Superior temporal gyrus (tissue), 1 donor: ENCODE results near the gene SYNJ1.
A peak's percentile ranks its signal among the peaks of the same experiment; 100 is the strongest.
"Not testable (repeated sequence)": the region's sequence is repeated elsewhere in the genome, so short reads cannot be mapped to it uniquely, and the experiment has no call there.

ENCODE experiments used
- DNase-seq: peaks from one replicate; pipeline ENCODE4 v3.0.0-alpha.2; 2016; ENCODE audit errors: extremely low spot score

The SYNJ1 gene

GRCh38 chr21:32612075-32612998 lies 115.5 kb downstream of the SYNJ1 start, which contains the start of gene CFAP298:
CFAP298 (minus strand) TSS chr21:32612377; CDS start chr21:32612243, 134 bp downstream.
- peak; percentile 95 for DNase-seq

DNA sequence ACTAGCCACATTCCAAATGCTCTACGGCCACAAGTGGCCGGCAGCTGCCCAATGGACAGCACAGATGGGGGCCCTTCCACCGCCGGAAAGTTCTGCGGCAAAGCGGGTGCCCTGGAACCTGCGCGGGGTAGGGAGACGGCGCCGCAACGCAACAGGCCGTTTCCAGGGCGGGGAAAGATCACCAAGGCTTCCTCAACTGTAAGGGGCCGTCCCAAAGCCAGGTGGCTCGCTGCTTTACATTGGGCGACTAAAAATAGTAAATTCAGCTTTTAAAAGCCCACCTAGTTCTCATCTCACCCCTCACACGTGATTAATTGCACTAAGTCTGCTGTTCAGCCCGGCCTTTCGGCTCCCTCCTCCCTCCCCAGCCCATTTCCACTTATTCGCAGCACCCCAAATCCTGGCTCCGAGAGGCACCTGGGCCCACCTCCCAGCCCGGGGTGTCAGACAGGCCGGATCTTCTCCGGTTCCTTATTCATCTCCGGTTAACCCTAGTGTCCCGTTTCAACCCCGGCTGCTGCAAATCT lies 116.3 kb downstream of the SYNJ1 start:
- no peak for DNase-seq

GRCh38 chr21:32610940-32611339 lies 116.9 kb downstream of the SYNJ1 start:
- not testable (repeated sequence) for DNase-seq

DNA sequence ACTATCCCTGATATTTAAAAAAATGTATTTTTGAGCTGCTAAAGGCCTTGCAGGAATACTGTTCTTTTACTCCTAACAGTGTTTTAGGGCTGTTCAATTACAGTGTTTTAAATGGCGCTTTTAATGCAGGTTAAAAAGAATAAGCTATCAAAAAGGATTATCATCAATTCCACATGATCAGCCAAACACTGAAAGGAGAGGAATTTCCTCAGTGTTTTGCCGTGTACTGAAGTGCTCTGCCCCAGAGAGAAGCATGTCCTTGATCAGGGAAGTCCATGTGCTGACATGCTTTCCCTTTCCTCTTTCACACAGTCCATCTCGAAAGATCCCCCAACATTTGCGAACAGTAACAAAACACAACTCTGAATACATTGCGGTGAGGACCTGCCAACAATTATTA lies 119.0 kb downstream of the SYNJ1 start:
- no peak for DNase-seq

DNA sequence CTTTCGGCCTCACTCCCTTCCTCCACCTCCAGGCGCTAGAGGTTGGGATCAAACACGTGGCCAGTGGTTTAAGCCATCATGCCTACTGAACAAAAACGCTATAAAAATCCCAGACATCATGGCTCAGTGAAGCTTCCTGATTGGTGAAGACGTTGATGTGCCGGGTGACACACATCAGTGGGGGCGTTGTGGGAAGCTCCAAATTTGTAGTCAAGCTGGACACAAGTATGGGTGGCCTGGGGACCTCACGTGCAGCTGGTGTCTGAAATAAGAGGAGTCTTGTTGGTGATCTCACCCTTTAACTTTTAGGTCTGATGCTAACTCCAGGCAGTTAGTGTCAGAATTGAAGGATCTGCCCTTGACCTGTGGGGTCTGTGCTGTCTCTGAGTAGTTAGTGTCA lies 122.3 kb downstream of the SYNJ1 start:
- DNase-seq = no peak

- DNase-seq = no peak
Observed at GRCh38 chr21:32604464-32604863, 123.3 kb downstream of the SYNJ1 start.

GRCh38 chr21:32603131-32603530 lies 124.7 kb downstream of the SYNJ1 start:
- DNase-seq = no peak

DNA sequence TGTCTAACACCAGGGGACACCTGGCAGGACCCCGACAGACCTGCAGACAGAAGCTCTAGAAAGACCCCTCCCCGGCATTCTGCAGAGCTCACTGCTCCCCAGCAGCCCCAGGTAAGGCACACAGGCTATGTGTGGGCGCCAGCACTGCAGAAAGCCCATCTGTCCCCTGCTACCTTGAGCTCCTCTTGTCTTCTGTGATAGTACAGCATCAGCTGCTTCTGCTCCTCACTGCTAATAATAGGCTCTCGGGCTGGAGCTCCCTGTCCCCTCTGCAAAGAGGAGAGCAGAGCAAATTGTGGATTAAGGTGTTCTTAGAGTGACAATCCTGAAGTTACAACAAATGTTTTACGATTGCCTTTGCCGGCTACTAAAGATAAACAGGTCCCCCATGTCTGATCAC lies 125.7 kb downstream of the SYNJ1 start:
- DNase-seq = no peak

DNA sequence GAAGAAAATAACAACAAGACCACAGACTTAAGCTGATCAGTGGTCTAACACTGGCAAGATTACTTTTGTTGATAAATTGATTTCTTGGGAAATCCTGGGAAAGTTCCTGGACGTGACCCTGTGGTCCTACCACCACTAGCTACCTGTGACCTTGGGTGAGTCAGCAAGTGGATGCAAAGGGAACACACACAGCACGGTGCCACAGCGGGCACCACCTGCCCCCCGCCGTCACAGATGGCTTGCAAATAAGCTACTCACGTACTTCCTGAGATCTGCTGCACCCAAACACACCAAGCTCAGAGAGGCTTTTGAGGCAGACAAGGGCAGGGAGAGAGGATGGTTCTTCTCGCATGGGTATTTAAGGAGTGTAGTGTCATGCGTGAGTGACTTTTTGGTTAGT lies 128.3 kb downstream of the SYNJ1 start:
- DNase-seq = no peak

GRCh38 chr21:32599091-32599490 lies 128.7 kb downstream of the SYNJ1 start:
- no peak for DNase-seq

DNA sequence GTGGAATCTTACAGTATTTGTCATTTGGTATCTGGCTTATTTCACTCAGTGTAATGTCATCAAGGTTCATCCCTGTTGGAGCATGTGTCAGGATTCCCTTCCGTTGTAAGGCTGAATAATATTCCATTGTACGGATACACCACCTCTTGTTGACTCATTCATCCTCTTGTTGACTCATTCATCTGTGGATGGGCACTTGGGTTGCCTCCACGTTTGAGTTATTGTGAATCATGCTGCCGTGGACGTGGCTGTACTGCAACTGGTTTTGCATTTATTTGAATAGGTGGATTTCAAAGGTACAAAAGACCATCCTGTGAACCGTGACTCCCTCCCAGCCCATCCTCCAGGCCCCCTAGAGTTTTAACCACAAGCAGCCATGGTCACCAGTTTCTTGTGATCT lies 130.6 kb downstream of the SYNJ1 start:
- no peak for DNase-seq

DNA sequence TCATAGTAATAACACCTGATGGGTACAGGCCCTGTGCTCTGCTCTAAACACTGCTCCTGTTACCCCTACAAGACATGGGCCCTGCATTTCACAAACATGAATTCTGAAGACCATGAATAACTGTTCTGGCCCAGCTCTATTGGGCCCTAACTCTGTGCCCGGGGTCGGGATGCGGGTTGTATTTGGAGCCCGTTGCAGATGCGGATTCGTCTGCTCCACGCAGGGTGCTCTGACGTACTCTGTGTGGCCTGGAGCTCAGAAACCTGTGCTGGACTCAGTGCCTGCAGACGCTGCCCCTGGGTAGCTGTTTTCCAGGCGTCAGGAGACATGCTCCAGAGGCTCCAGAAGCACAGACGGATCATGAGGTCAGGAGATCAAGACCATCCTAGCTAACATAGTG lies 132.4 kb downstream of the SYNJ1 start:
- no peak for DNase-seq

GRCh38 chr21:32593690-32594089 lies 134.1 kb downstream of the SYNJ1 start:
- no peak for DNase-seq

DNA sequence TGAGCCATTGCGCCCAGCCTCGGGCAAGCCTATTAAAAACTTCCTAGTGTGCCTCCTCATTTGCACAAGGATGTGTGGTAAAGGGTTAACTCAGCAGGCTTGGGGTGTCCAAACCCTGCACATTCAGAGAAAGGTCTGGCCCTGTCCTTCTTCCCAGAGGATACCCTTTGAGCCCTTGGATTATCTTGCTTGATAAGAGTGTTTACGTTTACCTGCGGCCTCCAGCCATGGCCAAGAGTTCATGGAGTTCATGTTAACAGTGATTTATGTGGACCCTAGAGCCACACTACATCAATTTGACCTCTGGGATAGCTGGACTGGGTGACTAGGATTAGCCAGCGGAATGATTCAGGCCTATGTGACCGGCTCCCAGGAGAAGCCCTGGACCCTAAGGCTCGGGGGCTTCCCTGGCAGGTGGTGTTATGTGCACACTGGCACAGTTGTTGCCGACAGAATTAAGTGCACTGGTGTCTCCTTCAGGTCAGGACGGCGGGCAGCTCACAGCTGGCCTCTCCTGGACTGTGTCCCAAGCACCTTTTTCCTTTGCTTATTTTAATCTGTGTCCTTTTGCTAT lies 134.8 kb downstream of the SYNJ1 start:
- DNase-seq = no peak

DNA sequence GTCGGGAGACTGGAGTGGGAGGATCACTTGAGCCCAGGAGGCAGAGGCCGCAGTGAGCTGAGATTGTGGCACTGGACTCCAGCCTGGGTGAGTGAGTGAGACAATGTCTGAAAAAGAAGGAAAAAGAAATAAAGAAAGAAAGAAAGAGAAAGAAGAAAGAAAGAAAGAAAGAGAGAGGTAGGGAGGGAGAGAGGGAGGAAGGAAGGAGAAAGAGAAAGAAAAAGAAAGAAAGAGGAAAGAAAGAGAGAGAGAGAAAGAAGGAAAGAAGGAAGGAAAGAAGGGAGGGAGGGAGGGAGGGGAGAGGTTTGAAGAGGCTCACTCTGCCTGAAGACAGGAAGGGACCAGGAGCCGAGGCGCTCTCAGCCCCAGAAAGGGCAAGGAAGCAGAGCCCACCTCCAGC lies 137.7 kb downstream of the SYNJ1 start:
- DNase-seq = no peak

DNA sequence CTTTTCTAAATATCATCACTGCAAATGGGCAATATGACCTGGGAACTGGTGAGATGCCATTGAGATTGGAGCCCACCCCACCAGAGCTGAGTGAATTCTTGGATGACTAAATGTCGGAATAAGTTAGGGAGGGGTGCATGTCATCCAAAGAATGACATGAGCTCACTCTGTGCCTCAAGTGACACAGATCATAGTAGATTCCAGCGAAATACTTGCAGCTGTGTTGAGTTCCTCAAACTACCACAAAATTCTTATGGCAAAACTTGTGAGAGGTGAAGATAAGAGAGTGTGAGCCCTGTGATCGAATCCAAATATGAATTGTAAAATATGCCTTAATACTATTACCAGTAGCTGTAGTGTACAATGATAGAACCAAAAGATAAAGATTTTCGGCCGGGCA lies 140.2 kb downstream of the SYNJ1 start:
- DNase-seq = no peak

DNA sequence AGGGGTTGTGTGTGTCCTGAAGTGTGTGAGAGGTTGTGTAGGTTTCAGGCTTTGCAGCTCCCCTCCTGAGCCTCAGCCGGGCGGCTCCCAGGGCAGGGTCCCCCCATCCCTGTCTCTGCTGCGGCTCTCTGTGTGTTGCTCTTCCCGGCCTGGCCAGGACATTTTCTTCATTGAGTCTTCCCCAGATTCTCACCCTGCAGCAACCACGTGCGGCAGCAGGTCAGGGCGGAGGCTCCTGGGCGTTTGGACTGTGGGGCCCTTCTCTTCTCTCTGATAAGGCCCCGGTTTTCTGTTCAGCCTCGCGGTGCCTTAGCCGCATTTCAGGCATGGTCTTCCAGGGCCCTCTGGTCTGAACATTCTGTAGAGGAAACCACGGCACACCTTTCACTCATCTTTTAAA lies 140.7 kb downstream of the SYNJ1 start:
- no peak for DNase-seq

DNA sequence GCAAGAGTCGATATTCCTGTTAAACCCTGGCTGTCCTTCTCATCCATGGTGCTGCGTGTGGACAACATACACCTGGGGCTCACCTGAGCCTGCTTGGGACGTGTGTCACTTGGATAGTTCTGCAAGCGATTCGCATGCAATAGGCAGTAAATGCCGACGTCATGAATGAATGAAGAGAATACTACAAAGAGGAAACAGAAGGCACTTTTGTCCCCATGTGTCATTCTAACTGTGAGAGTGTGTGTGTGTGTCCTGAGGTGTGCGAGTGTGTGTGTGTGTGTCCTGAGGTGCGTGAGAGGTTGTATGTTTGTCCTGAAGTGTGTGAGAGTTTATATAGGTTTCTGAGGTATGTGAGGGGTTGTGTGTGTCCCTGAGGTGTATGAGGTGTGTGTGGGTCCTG lies 141.8 kb downstream of the SYNJ1 start:
- DNase-seq = no peak

DNA sequence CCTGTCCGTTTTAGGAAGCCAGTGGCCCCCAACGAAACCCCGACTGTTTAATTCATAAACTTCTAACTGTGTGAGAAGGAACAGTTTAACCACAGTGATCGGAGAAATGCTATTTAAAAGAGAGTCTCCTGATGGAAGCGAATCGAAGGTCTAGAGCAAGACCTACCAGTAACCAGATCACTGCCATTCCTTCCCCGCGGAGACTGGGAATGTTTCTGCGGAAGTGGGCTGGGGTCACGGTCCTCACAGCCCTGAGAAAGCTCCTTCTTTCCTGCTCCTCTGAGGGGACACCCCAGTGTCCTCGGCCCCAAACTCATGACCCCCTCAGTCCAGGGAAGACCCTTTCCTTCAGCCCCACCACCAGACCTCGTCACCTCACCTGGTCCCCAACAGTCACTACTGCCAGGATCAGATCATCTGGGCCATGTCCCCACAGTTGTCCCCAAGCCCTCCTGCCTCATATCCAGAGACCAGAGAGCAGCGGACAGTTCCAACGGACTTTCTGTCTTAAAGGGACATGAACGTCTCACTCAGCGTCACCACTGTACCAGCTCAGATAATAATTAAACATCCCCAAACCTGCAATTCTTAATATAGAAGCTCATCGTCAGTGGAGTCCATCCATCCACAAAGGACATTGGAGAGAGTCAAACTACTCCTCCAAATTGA lies 142.6 kb downstream of the SYNJ1 start, which contains the start of gene TCP10L:
TSS of gene TCP10L (minus strand) at position 482 of the 669 bp plus-strand sequence. CDS start 1,219 bp downstream, outside the sequence.
- DNase-seq = no peak

GRCh38 chr21:32584472-32584871 lies 143.3 kb downstream of the SYNJ1 start:
- no peak for DNase-seq

GRCh38 chr21:32581732-32582131 lies 146.1 kb downstream of the SYNJ1 start:
- no peak for DNase-seq

- no peak for DNase-seq
Observed at GRCh38 chr21:32580949-32581348, 146.9 kb downstream of the SYNJ1 start.
